GM18520 (cell line): ENCODE measurements around the gene GABARAPL2.

Source experiments
- ATAC-seq: cut with Tn5 transposase; IDR thresholded peaks from one replicate; pipeline ENCODE4 v1.9.1; 2021; ENCODE audit not compliant: unreplicated experiment

The GABARAPL2 gene

GRCh38 chr16:75552951-75553350 lies 13.2 kb upstream of the GABARAPL2 start:
- ATAC-seq: no peak

GRCh38 chr16:75555213-75555706 lies 10.9 kb upstream of the GABARAPL2 start:
- ATAC-seq: no peak

GRCh38 chr16:75555707-75556430 lies 10.3 kb upstream of the GABARAPL2 start, which contains the start of gene TMEM231:
Gene TMEM231, minus strand, starts transcription at chr16:75556252. Its CDS starts 43 bp downstream, at chr16:75556209.
- peak; percentile 97 for ATAC-seq

GRCh38 chr16:75556431-75556950 lies 9.7 kb upstream of the GABARAPL2 start:
- no peak for ATAC-seq

- no peak for ATAC-seq
These were observed 7.3 kb upstream of the GABARAPL2 start for GRCh38 chr16:75558846-75559401.

- ATAC-seq: no peak
These were observed 6.4 kb upstream of the GABARAPL2 start for GRCh38 chr16:75559564-75560372.

GRCh38 chr16:75565640-75566039 lies 539 bp upstream of the GABARAPL2 start:
- no peak for ATAC-seq

- ATAC-seq: no peak
These were observed 628 bp downstream of the GABARAPL2 start for GRCh38 chr16:75566758-75567255.

- ATAC-seq: no peak
These were observed 1.7 kb downstream of the GABARAPL2 start for GRCh38 chr16:75567911-75568310.

GRCh38 chr16:75570396-75571065 lies 4.4 kb downstream of the GABARAPL2 start:
- ATAC-seq: no peak

- no peak for ATAC-seq
These were observed 6.8 kb downstream of the GABARAPL2 start for GRCh38 chr16:75572864-75573542.

GRCh38 chr16:75573955-75574354 lies 7.8 kb downstream of the GABARAPL2 start:
- ATAC-seq: no peak

GRCh38 chr16:75575958-75576357 lies 9.8 kb downstream of the GABARAPL2 start:
- no peak for ATAC-seq

GRCh38 chr16:75576384-75576811 lies 10.2 kb downstream of the GABARAPL2 start:
- ATAC-seq: no peak

GRCh38 chr16:75578212-75578611 lies 12.0 kb downstream of the GABARAPL2 start:
- ATAC-seq: no peak

- no peak for ATAC-seq
These were observed 12.5 kb downstream of the GABARAPL2 start for GRCh38 chr16:75578725-75579124.

- ATAC-seq: no peak
These were observed 13.2 kb downstream of the GABARAPL2 start for GRCh38 chr16:75579281-75579834.

GRCh38 chr16:75584108-75584507 lies 17.9 kb downstream of the GABARAPL2 start:
- no peak for ATAC-seq

- ATAC-seq: no peak
These were observed 22.5 kb downstream of the GABARAPL2 start for GRCh38 chr16:75588716-75589115.

GRCh38 chr16:75589306-75589705 lies 23.1 kb downstream of the GABARAPL2 start:
- no peak for ATAC-seq
